H1 (cell line): ENCODE data around the gene PIBF1. TPM values are rescaled to one million over a fixed set of nuclear protein-coding genes. Genes with fewer than 3 reads are reported as not detected.

ENCODE experiments used
- CTCF ChIA-PET: fragments of 300-600 bp; sonication (Branson Sonifier 250); formaldehyde crosslinking; loops from one replicate; lab custom pipeline; 2021; ENCODE audit not compliant: partially characterized antibody; lab: Charles Lee
- POLR2A ChIA-PET: fragments of 300-600 bp; sonication (Branson Sonifier 250); formaldehyde crosslinking; loops from one replicate; lab custom pipeline; 2021; ENCODE audit warnings: inconsistent platforms; ENCODE audit not compliant: partially characterized antibody; lab: Charles Lee
- DNase-seq, 2 experiments: peaks; one replicate each; pipeline versions ENCODE4 v3.0.0 to v3.0.0-alpha.2; 2010 to 2022; ENCODE audit warnings: low spot score in 2 of 2, low read depth in 1 of 2, mixed read lengths in 1 of 2
- FAIRE-seq: peaks from 2 replicates; lab custom pipeline; 2011; peaks lifted over from hg19 to GRCh38; lab: Jason Lieb, UNC
- H2AFZ ChIP-seq: 2 replicates; pipeline ENCODE4 v1.8.1; 2012; ENCODE audit warnings: low read length, inconsistent platforms
- H2AK5ac ChIP-seq: 2 replicates; pipeline ENCODE4 v1.6.1; 2013; ENCODE audit warnings: low read depth, low read length
- H2BK120ac ChIP-seq: replicated peaks from 2 replicates; pipeline ENCODE3; 2013; ENCODE audit warnings: low read depth, low read length, inconsistent platforms
- H2BK12ac ChIP-seq: 2 replicates; pipeline ENCODE4 v1.6.1; 2013; ENCODE audit warnings: low read depth, low read length
- H2BK15ac ChIP-seq: 2 replicates; pipeline ENCODE4 v1.6.1; 2013; ENCODE audit warnings: low read length
- H2BK20ac ChIP-seq: 2 replicates; pipeline ENCODE4 v1.6.1; 2013; ENCODE audit warnings: low read length
- H2BK5ac ChIP-seq: 2 replicates; pipeline ENCODE4 v1.6.1; 2013; ENCODE audit warnings: low read depth, low read length
- H3K14ac ChIP-seq: 2 replicates; pipeline ENCODE4 v1.6.1; 2013; ENCODE audit warnings: inconsistent platforms; ENCODE audit not compliant: insufficient read length
- H3K18ac ChIP-seq: 2 replicates; pipeline ENCODE4 v1.6.1; 2013; ENCODE audit warnings: low read length; ENCODE audit errors: extremely low read depth
- H3K23ac ChIP-seq: 2 replicates; pipeline ENCODE4 v1.6.1; 2013; ENCODE audit warnings: inconsistent platforms; ENCODE audit not compliant: insufficient read length
- H3K23me2 ChIP-seq: 2 replicates; pipeline ENCODE4 v1.6.1; 2013; ENCODE audit warnings: low read depth, low read length
- H3K27ac ChIP-seq: 2 replicates; pipeline ENCODE4 v1.6.1; 2011; ENCODE audit warnings: low read depth, low read length, inconsistent platforms
- H3K27me3 ChIP-seq, 4 experiments: replicated peaks in 1 of 4; 1 replicate in 1 of 4; 2 replicates in 3 of 4; pipeline versions ENCODE4 v1.6.1 to v1.8.1; 2011 to 2013; ENCODE audit warnings: low read length in 3 of 4, mild to moderate bottlenecking in 3 of 4, inconsistent platforms in 2 of 4, mixed read lengths in 2 of 4, moderate library complexity in 1 of 4; ENCODE audit not compliant: control insufficient read depth in 3 of 4, insufficient read depth in 3 of 4; ENCODE audit errors: extremely low read depth in 1 of 4
- H3K36me3 ChIP-seq, 4 experiments: 2 replicates each; pipeline versions ENCODE4 v1.6.1 to v1.8.1; 2011 to 2013; ENCODE audit warnings: mild to moderate bottlenecking in 4 of 4, low read length in 3 of 4, moderate library complexity in 2 of 4, control low read depth in 1 of 4, inconsistent platforms in 1 of 4; ENCODE audit not compliant: insufficient read depth in 4 of 4, control insufficient read depth in 2 of 4
- H3K4ac ChIP-seq: replicated peaks from 2 replicates; pipeline ENCODE3; 2013; ENCODE audit warnings: low read length, low read depth, mixed read lengths, inconsistent platforms; ENCODE audit not compliant: insufficient read length
- H3K4me1 ChIP-seq, 4 experiments: replicated peaks in 1 of 4; 1 replicate in 1 of 4; 2 replicates in 3 of 4; pipeline versions ENCODE4 v1.6.1 to v1.8.1; 2011 to 2013; ENCODE audit warnings: low read length in 3 of 4, inconsistent platforms in 2 of 4, mixed read lengths in 1 of 4; ENCODE audit not compliant: insufficient read depth in 4 of 4, control insufficient read depth in 3 of 4
- H3K4me2 ChIP-seq, 2 experiments: 2 replicates each; pipeline versions ENCODE4 v1.6.1 to v1.8.1; 2011 to 2013; ENCODE audit warnings: low read depth in 2 of 2, low read length in 2 of 2, control low read depth in 1 of 2, inconsistent platforms in 1 of 2, mild to moderate bottlenecking in 1 of 2; ENCODE audit not compliant: insufficient read depth in 1 of 2
- H3K4me3 ChIP-seq, 4 experiments: fragments of 200-600, 300-600 bp in 1 of 4; sonication (generic), shearing (Covaris generic), sonication (Bioruptor Twin) in 1 of 4; 2 replicates each; pipeline versions ENCODE4 v1.5.1 to v1.8.1; 2011 to 2016; ENCODE audit warnings: low read length in 4 of 4, low read depth in 3 of 4, control low read depth in 2 of 4, inconsistent platforms in 2 of 4, mild to moderate bottlenecking in 2 of 4, mixed read lengths in 1 of 4, moderate library complexity in 1 of 4; ENCODE audit not compliant: insufficient read depth in 2 of 4; ENCODE audit errors: extremely low read depth in 1 of 4
- H3K56ac ChIP-seq: replicated peaks from 2 replicates; pipeline ENCODE3; 2013; ENCODE audit warnings: low read depth, mild to moderate bottlenecking, mixed read lengths, low read length, inconsistent platforms; ENCODE audit not compliant: insufficient read length
- H3K79me1 ChIP-seq: 2 replicates; pipeline ENCODE4 v1.6.1; 2013; ENCODE audit warnings: low read depth, low read length, control low read depth
- H3K79me2 ChIP-seq, 2 experiments: 2 replicates each; pipeline versions ENCODE4 v1.6.1 to v1.8.1; 2012 to 2013; ENCODE audit warnings: low read length in 2 of 2, mild to moderate bottlenecking in 2 of 2, inconsistent platforms in 1 of 2; ENCODE audit not compliant: insufficient read depth in 2 of 2, control insufficient read depth in 1 of 2
- H3K9ac ChIP-seq, 4 experiments: replicated peaks in 1 of 4; 1 replicate in 1 of 4; 2 replicates in 3 of 4; pipeline versions ENCODE4 v1.6.1 to v1.8.1; 2011 to 2013; ENCODE audit warnings: low read depth in 3 of 4, low read length in 3 of 4, control low read depth in 2 of 4, mild to moderate bottlenecking in 2 of 4, moderate library complexity in 2 of 4, inconsistent platforms in 1 of 4; ENCODE audit errors: extremely low read depth in 1 of 4
- H3K9me3 ChIP-seq, 2 experiments: 2 replicates each; pipeline versions ENCODE4 v1.6.1 to v1.8.1; 2012 to 2013; ENCODE audit warnings: mild to moderate bottlenecking in 2 of 2, moderate library complexity in 2 of 2, control low read depth in 1 of 2, inconsistent platforms in 1 of 2, low read depth in 1 of 2, low read length in 1 of 2, mixed read lengths in 1 of 2; ENCODE audit not compliant: insufficient read depth in 2 of 2
- H4K20me1 ChIP-seq, 2 experiments: replicated peaks in 1 of 2; 2 replicates each; pipeline versions ENCODE3 to v1.8.1; 2011 to 2013; ENCODE audit warnings: inconsistent platforms in 2 of 2, low read length in 2 of 2, mild to moderate bottlenecking in 1 of 2; ENCODE audit not compliant: insufficient read depth in 2 of 2, control insufficient read depth in 1 of 2
- H4K5ac ChIP-seq: 2 replicates; pipeline ENCODE4 v1.6.1; 2013; ENCODE audit warnings: low read length, low read depth, mixed read lengths, inconsistent platforms; ENCODE audit not compliant: insufficient read length
- H4K8ac ChIP-seq: 2 replicates; pipeline ENCODE4 v1.8.0; 2013; ENCODE audit warnings: mild to moderate bottlenecking, moderate library complexity, low read length, inconsistent platforms; ENCODE audit not compliant: insufficient read depth; ENCODE audit errors: extremely low read depth
- H4K91ac ChIP-seq: replicated peaks from 2 replicates; pipeline ENCODE3; 2013; ENCODE audit warnings: low read length, mixed read lengths, inconsistent platforms; ENCODE audit not compliant: insufficient read length
- CBX8 ChIP-seq: fragments of 300-800, 300-1000 bp; sonication (generic); IDR thresholded peaks from 2 replicates; pipeline ENCODE4 v1.7.1; 2016; ENCODE audit warnings: low read depth, low read length, borderline replicate concordance
- SIRT6 ChIP-seq: IDR thresholded peaks from one replicate; pipeline ENCODE4 v1.7.1; 2012; ENCODE audit warnings: low read length, inconsistent platforms
- WGBS, 2 experiments: shearing (Covaris generic) in 1 of 2; methylation state at CpG; one replicate each; pipeline versions ENCODE4 v1.1.6 to v1.1.7; 2013 to 2015; ENCODE audit warnings: low lambda C conversion rate in 2 of 2, mixed read lengths in 2 of 2, inconsistent platforms in 1 of 2, low coverage in 1 of 2, missing lambda C conversion rate in 1 of 2; ENCODE audit not compliant: insufficient replicate concordance in 2 of 2, insufficient coverage in 1 of 2, insufficient read length in 1 of 2; ENCODE audit errors: extremely low coverage in 1 of 2, missing lambda C conversion rate in 1 of 2; 5-methylcytosine and 5-hydroxymethylcytosine counted together
- polyA plus RNA-seq, 7 experiments: library from polyadenylated mRNA; depleted of rRNA in 3 of 7; stranded (reverse) in 5 of 7; unstranded in 2 of 7; fragments of >200 nt in 5 of 7; fragments of 200-250 nt in 2 of 7; gene quantifications; 1 replicate in 5 of 7; 2 replicates in 1 of 7; 4 replicates in 1 of 7; pipeline versions ENCODE4 v1.2.1 to v1.2.3, GENCODE V29; 2011 to 2013; ENCODE audit warnings: missing spikeins in 2 of 7, mixed read lengths in 2 of 7
- total RNA-seq: library from RNA; stranded (reverse); fragmentation: NEBNext Ultra II Directional; extraction: Animal tissue kit (Norgen Biotek cat#: 25700); gene quantifications from 2 replicates; pipeline ENCODE4 v1.2.1, GENCODE V29; 2021

The PIBF1 gene
- total and polyA plus RNA-seq, 2 of the 8 experiments (the other 6 are each of a cell fraction or from before 2014, with no cell fraction given) = 1.1 to 13.2 TPM

- Histone ChIP-seq H3K36me3 (peaks cover 25 to 87% (median 62%) of the 10 kb centered on the region in 4 experiments), H3K9me3 (no peaks in the 10 kb centered on the region), H3K79me1 (no peaks in the 10 kb centered on the region), H2BK120ac (no peak overlapping the region), H2AFZ (no peak overlapping the region), H2BK12ac (no peak overlapping the region), H2BK15ac (no peak overlapping the region), H4K8ac (no peak overlapping the region), H3K4me1 (no peaks in the 10 kb centered on the region), H3K27ac (no peak overlapping the region), H3K23ac (no peak overlapping the region), H3K18ac (no peak overlapping the region), H2BK20ac (no peak overlapping the region), H3K14ac (no peak overlapping the region), H2AK5ac (no peak overlapping the region), H4K5ac (no peak overlapping the region), H3K56ac (no peak overlapping the region), H3K9ac (no peak overlapping the region), H3K4me3 (no peak overlapping the region), H3K23me2 (no peaks in the 10 kb centered on the region), H4K91ac (no peak overlapping the region), H3K4me2 (no peak overlapping the region), H3K27me3 (no peaks in the 10 kb centered on the region), H3K79me2 (peaks cover 0 to 13% of the 10 kb centered on the region in 2 experiments; a peak in 2 of 4 replicates), H3K4ac (no peak overlapping the region), H2BK5ac (no peak overlapping the region), H4K20me1 (no peaks in the 10 kb centered on the region)
- POLR2A ChIA-PET = no interaction called here
- FAIRE-seq (no peak), DNase-seq (no peak)
- WGBS, 2 experiments = 92% methylated on average over 2 of the region's 2 CpGs; no CpG with 5 or more reads in 1 of the 2 experiments
- CTCF ChIA-PET = no interaction called here
- TF ChIP-seq CBX8 (no peak), SIRT6 (no peak)
Measured at GRCh38 chr13:72774019-72774418, 7.9 kb upstream of the PIBF1 start.
